Neural cell (in vitro differentiated cells): Measurements from ENCODE around the gene SLAIN2. TPM values are rescaled to one million over a fixed set of nuclear protein-coding genes. Genes with fewer than 3 reads are reported as not detected.

ENCODE experiments used
- H2AFZ ChIP-seq: fragments of 200-600, 300-800 bp; sonication (generic), shearing (Covaris generic); 2 replicates; pipeline ENCODE4 v1.6.0; 2014; ENCODE audit warnings: low read depth, mild to moderate bottlenecking, antibody characterized with exemption, low read length, moderate library complexity
- H3F3A ChIP-seq: fragments of 200-600 bp; shearing (Covaris generic); 2 replicates; pipeline ENCODE4 v1.6.1; 2016; ENCODE audit warnings: mild to moderate bottlenecking, moderate library complexity, mixed read lengths, antibody characterized with exemption, low read length; ENCODE audit not compliant: insufficient read depth, poor library complexity, severe bottlenecking
- H3K27ac ChIP-seq: fragments of 200-600, 300-800 bp; sonication (generic), shearing (Covaris generic); 2 replicates; pipeline ENCODE4 v1.5.1; 2014; ENCODE audit warnings: mild to moderate bottlenecking, low read length, moderate library complexity
- H3K27me3 ChIP-seq: fragments of 300-800, 200-600 bp; sonication (generic), shearing (Covaris generic); 2 replicates; pipeline ENCODE4 v1.6.0; 2014; ENCODE audit warnings: mild to moderate bottlenecking, low read depth, low read length, moderate library complexity; ENCODE audit not compliant: insufficient read depth
- H3K36me3 ChIP-seq: fragments of 300-800, 200-600 bp; sonication (generic), shearing (Covaris generic); 2 replicates; pipeline ENCODE4 v1.5.1; 2014; ENCODE audit warnings: mild to moderate bottlenecking, antibody characterized with exemption, low read length, moderate library complexity; ENCODE audit not compliant: insufficient read depth
- H3K4me2 ChIP-seq: fragments of 300-800, 200-600 bp; sonication (generic), shearing (Covaris generic); 2 replicates; pipeline ENCODE4 v1.6.0; 2014; ENCODE audit warnings: mild to moderate bottlenecking, low read length
- H3K4me3 ChIP-seq: fragments of 300-800, 200-600 bp; sonication (generic), shearing (Covaris generic); 2 replicates; pipeline ENCODE4 v1.5.1; 2014; ENCODE audit warnings: mild to moderate bottlenecking, low read length, moderate library complexity
- H3K79me2 ChIP-seq: fragments of 200-600 bp; shearing (Covaris generic); replicated peaks from 2 replicates; pipeline ENCODE4 v1.6.0; 2014; ENCODE audit warnings: mild to moderate bottlenecking, low read length, moderate library complexity; ENCODE audit not compliant: insufficient read depth
- H3K9ac ChIP-seq: fragments of 300-800, 200-600 bp; sonication (generic), shearing (Covaris generic); 2 replicates; pipeline ENCODE4 v1.6.1; 2016; ENCODE audit warnings: mild to moderate bottlenecking, low read length, mixed read lengths
- H3K9me2 ChIP-seq: fragments of 200-600 bp; shearing (Covaris generic); 2 replicates; pipeline ENCODE4 v1.6.1; 2016; ENCODE audit warnings: mild to moderate bottlenecking, low read length, mixed read lengths; ENCODE audit not compliant: insufficient read depth
- H3K9me3 ChIP-seq: fragments of 200-600, 300-800 bp; sonication (generic), shearing (Covaris generic); 2 replicates; pipeline ENCODE4 v1.6.1; 2016; ENCODE audit warnings: mild to moderate bottlenecking, mixed run types, low read length, moderate library complexity, mixed read lengths
- H4K20me1 ChIP-seq: fragments of 200-600 bp; shearing (Covaris generic); 2 replicates; pipeline ENCODE4 v1.6.1; 2016; ENCODE audit warnings: mild to moderate bottlenecking, mixed run types; ENCODE audit not compliant: insufficient read depth
- CTCF ChIP-seq: fragments of 450-650 bp; IDR thresholded peaks from 2 replicates; pipeline ENCODE4 v1.5.1; 2014; ENCODE audit warnings: antibody characterized with exemption, mild to moderate bottlenecking, moderate library complexity; ENCODE audit not compliant: poor library complexity, severe bottlenecking
- EP300 ChIP-seq: fragments of 450-650 bp; conservative IDR thresholded peaks from 2 replicates; pipeline ENCODE4 v1.6.1; 2014; ENCODE audit warnings: antibody characterized with exemption, mild to moderate bottlenecking, moderate library complexity; ENCODE audit not compliant: poor library complexity, severe bottlenecking
- EZH2 ChIP-seq: fragments of 200-600, 300-800 bp; shearing (Covaris generic), sonication (generic); IDR thresholded peaks from 2 replicates; pipeline ENCODE4 v1.6.1; 2014; ENCODE audit warnings: antibody characterized with exemption, low read length, borderline replicate concordance, mild to moderate bottlenecking; ENCODE audit not compliant: insufficient read depth, poor library complexity, severe bottlenecking
- MXI1 ChIP-seq: fragments of 450-650 bp; conservative IDR thresholded peaks from 2 replicates; pipeline ENCODE4 v1.6.1; 2014; ENCODE audit warnings: antibody characterized with exemption, mild to moderate bottlenecking; ENCODE audit not compliant: poor library complexity, severe bottlenecking
- POLR2AphosphoS5 ChIP-seq: IDR thresholded peaks from 2 replicates; pipeline ENCODE4 v1.6.1; 2012
- RAD21 ChIP-seq: fragments of 450-650 bp; conservative IDR thresholded peaks from 2 replicates; pipeline ENCODE4 v1.6.1; 2014; ENCODE audit warnings: antibody characterized with exemption, mild to moderate bottlenecking, moderate library complexity
- REST ChIP-seq: IDR thresholded peaks from 2 replicates; pipeline ENCODE4 v1.6.1; 2012; ENCODE audit warnings: borderline replicate concordance
- SMC3 ChIP-seq: fragments of 450-650 bp; conservative IDR thresholded peaks from 2 replicates; pipeline ENCODE4 v1.6.1; 2014; ENCODE audit warnings: antibody characterized with exemption, mild to moderate bottlenecking, moderate library complexity; ENCODE audit not compliant: poor library complexity
- TAF1 ChIP-seq: IDR thresholded peaks from 2 replicates; pipeline ENCODE4 v1.6.1; 2012; ENCODE audit warnings: low read depth
- polyA plus RNA-seq: library from polyadenylated mRNA; depleted of rRNA; stranded (reverse); fragments of >200 nt; gene quantifications from 2 replicates; pipeline ENCODE4 v1.2.3, GENCODE V29; 2014

The SLAIN2 gene
- polyA plus RNA-seq, 1 donor from 2014 or later = 43.2 TPM

- no peak overlapping the region for H3K4me2 ChIP-seq
- H3K79me2 ChIP-seq = peaks cover 98% of the 10 kb centered on the region
- H3K4me3 ChIP-seq = no peak overlapping the region
- H3K9ac ChIP-seq = no peak overlapping the region
- H3K9me2 ChIP-seq = no peaks in the 10 kb centered on the region
- H2AFZ ChIP-seq = no peak overlapping the region
- no peaks in the 10 kb centered on the region for H3K27me3 ChIP-seq
- no peaks in the 10 kb centered on the region for H3K36me3 ChIP-seq
- H3K27ac ChIP-seq = no peak overlapping the region
- H4K20me1 ChIP-seq = peaks cover 4% of the 10 kb centered on the region
- H3K9me3 ChIP-seq = no peaks in the 10 kb centered on the region
- H3F3A ChIP-seq = no peaks in the 10 kb centered on the region
- no peak for TF ChIP-seq RAD21
These were observed 6.1 kb downstream of the SLAIN2 start for GRCh38 chr4:48347282-48347921.

GRCh38 chr4:48350871-48351270, 9.5 kb downstream of the SLAIN2 start:
- Histone ChIP-seq H3K4me2 (no peak overlapping the region), H3K27me3 (no peaks in the 10 kb centered on the region), H4K20me1 (no peaks in the 10 kb centered on the region), H2AFZ (no peak overlapping the region), H3K9ac (no peak overlapping the region), H3F3A (no peaks in the 10 kb centered on the region), H3K79me2 (peaks cover 96% of the 10 kb centered on the region), H3K27ac (no peak overlapping the region), H3K9me2 (no peaks in the 10 kb centered on the region), H3K9me3 (no peaks in the 10 kb centered on the region), H3K36me3 (no peaks in the 10 kb centered on the region), H3K4me3 (no peak overlapping the region)
- TF ChIP-seq SMC3 (no peak), MXI1 (no peak), EZH2 (no peak), EP300 (no peak), REST (no peak), RAD21 (no peak), TAF1 (no peak), CTCF (no peak), POLR2AphosphoS5 (no peak)

- no peak overlapping the region for H3K4me3 ChIP-seq
- no peak overlapping the region for H2AFZ ChIP-seq
- H3K36me3 ChIP-seq = no peaks in the 10 kb centered on the region
- TF ChIP-seq RAD21 = no peak
- no peak for TF ChIP-seq TAF1
- no peaks in the 10 kb centered on the region for H3F3A ChIP-seq
- no peak overlapping the region for H3K27ac ChIP-seq
- no peaks in the 10 kb centered on the region for H3K9me2 ChIP-seq
- H3K27me3 ChIP-seq = no peaks in the 10 kb centered on the region
- no peaks in the 10 kb centered on the region for H3K9me3 ChIP-seq
- H4K20me1 ChIP-seq = no peaks in the 10 kb centered on the region
- H3K79me2 ChIP-seq = peaks cover 86% of the 10 kb centered on the region
- no peak overlapping the region for H3K4me2 ChIP-seq
- no peak overlapping the region for H3K9ac ChIP-seq
These were observed 11.5 kb downstream of the SLAIN2 start for GRCh38 chr4:48352793-48353192.
